Vagina (tissue), 2 donors: ENCODE measurements around the gene LOC128125822.

Experiments
- CTCF ChIP-seq, 3 experiments: fragments of 450-650 bp in 2 of 3; fragments of 200-600 bp in 1 of 3; sonication (generic) in 1 of 3; IDR thresholded peaks; one replicate each; pipeline ENCODE4 v1.5.1; 2017 to 2019; ENCODE audit warnings: antibody characterized with exemption in 3 of 3, mild to moderate bottlenecking in 2 of 3, moderate library complexity in 2 of 3
- POLR2A ChIP-seq, 2 donors: fragments of 450-650 bp; IDR thresholded peaks; one replicate each; pipeline ENCODE4 v1.6.1; 2017; ENCODE audit warnings: antibody characterized with exemption in 2 of 2, mild to moderate bottlenecking in 2 of 2, moderate library complexity in 2 of 2

- peak in 2 of 3 experiments; percentile 5 to 19 for TF ChIP-seq CTCF (IDR thresholded peaks at IDR 0.05)
- no peak for TF ChIP-seq POLR2A (IDR thresholded peaks at IDR 0.05)
Measured at GRCh38 chr6:63573899-63574553, 1.7 kb downstream of the LOC128125822 start.
